GM12878 (cell line): Measurements from ENCODE around the gene KCNJ12. TPM values are rescaled to one million over a fixed set of nuclear protein-coding genes. Genes with fewer than 3 reads are reported as not detected.

Experiments
- IKZF2 ChIP-seq, 2 experiments: fragments of 450-650 bp; IDR thresholded peaks; 2 replicates each; pipeline ENCODE4 v1.6.1; 2017; ENCODE audit warnings: mild to moderate bottlenecking in 2 of 2, moderate library complexity in 2 of 2
- KAT2A ChIP-seq: conservative IDR thresholded peaks from 2 replicates; pipeline ENCODE4 v1.6.1; 2011; ENCODE audit warnings: low read depth, low read length; ENCODE audit not compliant: control insufficient read depth
- KLF5 ChIP-seq: fragments of 450-650 bp; IDR thresholded peaks from 2 replicates; pipeline ENCODE4 v1.6.1; 2014; ENCODE audit warnings: mild to moderate bottlenecking; ENCODE audit not compliant: partially characterized antibody
- NR2C1 ChIP-seq: fragments of 450-650 bp; IDR thresholded peaks from 2 replicates; pipeline ENCODE4 v1.6.1; 2017; ENCODE audit warnings: antibody characterized with exemption, mild to moderate bottlenecking, moderate library complexity
- RUNX3 ChIP-seq: IDR thresholded peaks from 2 replicates; pipeline ENCODE4 v1.6.1; 2012; ENCODE audit warnings: low read length, inconsistent platforms
- TCF12 ChIP-seq: IDR thresholded peaks from 2 replicates; pipeline ENCODE4 v1.6.1; 2011; ENCODE audit warnings: low read depth, mild to moderate bottlenecking, low read length
- polyA plus RNA-seq, 11 experiments: library from polyadenylated mRNA; depleted of rRNA in 4 of 11; unstranded in 6 of 11; stranded (reverse) in 5 of 11; fragments of >200 nt; fragmentation: Nextera tagmentation in 4 of 11; fragmentation: Illumina TruSeq in 1 of 11; extraction: Ambion mirVana in 4 of 11; extraction: Trizol in 1 of 11; gene quantifications; 1 replicate in 1 of 11; 2 replicates in 10 of 11; pipeline versions ENCODE4 v1.2.1 to v1.2.3, GENCODE V29; 2011 to 2016; ENCODE audit warnings: inconsistent platforms in 2 of 11, missing spikeins in 2 of 11, low read depth in 1 of 11
- total RNA-seq, 4 experiments: library from RNA; depleted of rRNA in 3 of 4; stranded (reverse); fragments of >200 nt in 3 of 4; fragmentation: Illumina TruSeq in 1 of 4; extraction: Trizol in 1 of 4; gene quantifications; 2 replicates each; pipeline versions ENCODE4 v1.2.1 to v1.2.3, GENCODE V29; 2013 to 2021
- TF ChIP-seq, protein P1 (sequence below): IDR thresholded peaks from 2 replicates; pipeline ENCODE4 v1.6.1; 2012; ENCODE audit warnings: low read length, inconsistent platforms
- TF ChIP-seq, protein P2 (sequence below): IDR thresholded peaks from 2 replicates; pipeline ENCODE4 v1.6.1; 2012; ENCODE audit warnings: improper control_type of control experiment, low read depth, low read length; ENCODE audit not compliant: insufficient replicate concordance

The KCNJ12 gene
- total and polyA plus RNA-seq, 10 of the 15 experiments (the other 5 are each of a cell fraction or from before 2014, with no cell fraction given) = 0.04 to 0.21 (median 0.09) TPM; not detected in 3

DNA sequence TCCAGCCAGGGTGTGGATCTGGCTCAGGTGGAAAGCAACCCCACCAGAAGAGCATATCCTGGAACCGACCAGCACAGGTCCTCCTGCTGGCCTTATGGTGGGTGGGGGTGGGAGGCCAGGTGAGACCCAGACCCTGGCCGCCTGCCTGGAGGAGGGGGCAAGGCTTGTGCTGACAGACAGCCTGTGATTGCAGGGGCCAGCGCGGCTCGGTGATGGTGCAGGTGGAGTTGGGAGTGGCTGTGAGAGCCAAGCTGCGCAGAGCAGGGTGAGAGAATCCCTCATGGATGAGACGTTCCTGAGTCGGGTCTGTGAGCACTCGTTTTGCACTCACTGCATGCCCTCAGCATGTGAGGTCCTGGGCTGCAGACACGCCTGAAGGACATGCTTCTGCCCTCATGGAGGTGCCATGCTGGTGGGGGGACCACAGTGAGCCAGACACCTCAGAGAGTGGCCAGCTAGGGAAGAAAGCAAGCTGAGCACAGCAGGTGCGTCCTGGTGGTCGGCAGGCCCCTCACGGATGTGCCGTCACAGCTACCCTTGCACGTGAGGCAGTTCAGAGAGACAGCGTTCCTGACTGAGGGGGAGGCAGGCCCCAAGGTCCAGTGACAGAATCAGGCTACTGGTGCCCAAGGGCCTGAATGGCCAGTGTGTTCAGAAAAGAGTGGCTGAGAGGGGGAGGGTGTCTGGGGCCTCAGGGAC, 3.8 kb upstream of the KCNJ12 start (continued):
- TF ChIP-seq, protein P1, sequence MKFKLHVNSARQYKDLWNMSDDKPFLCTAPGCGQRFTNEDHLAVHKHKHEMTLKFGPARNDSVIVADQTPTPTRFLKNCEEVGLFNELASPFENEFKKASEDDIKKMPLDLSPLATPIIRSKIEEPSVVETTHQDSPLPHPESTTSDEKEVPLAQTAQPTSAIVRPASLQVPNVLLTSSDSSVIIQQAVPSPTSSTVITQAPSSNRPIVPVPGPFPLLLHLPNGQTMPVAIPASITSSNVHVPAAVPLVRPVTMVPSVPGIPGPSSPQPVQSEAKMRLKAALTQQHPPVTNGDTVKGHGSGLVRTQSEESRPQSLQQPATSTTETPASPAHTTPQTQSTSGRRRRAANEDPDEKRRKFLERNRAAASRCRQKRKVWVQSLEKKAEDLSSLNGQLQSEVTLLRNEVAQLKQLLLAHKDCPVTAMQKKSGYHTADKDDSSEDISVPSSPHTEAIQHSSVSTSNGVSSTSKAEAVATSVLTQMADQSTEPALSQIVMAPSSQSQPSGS = no peak
- TF ChIP-seq KAT2A = no peak
- no peak for TF ChIP-seq KLF5
- no peak for TF ChIP-seq TCF12
- TF ChIP-seq, protein P2, sequence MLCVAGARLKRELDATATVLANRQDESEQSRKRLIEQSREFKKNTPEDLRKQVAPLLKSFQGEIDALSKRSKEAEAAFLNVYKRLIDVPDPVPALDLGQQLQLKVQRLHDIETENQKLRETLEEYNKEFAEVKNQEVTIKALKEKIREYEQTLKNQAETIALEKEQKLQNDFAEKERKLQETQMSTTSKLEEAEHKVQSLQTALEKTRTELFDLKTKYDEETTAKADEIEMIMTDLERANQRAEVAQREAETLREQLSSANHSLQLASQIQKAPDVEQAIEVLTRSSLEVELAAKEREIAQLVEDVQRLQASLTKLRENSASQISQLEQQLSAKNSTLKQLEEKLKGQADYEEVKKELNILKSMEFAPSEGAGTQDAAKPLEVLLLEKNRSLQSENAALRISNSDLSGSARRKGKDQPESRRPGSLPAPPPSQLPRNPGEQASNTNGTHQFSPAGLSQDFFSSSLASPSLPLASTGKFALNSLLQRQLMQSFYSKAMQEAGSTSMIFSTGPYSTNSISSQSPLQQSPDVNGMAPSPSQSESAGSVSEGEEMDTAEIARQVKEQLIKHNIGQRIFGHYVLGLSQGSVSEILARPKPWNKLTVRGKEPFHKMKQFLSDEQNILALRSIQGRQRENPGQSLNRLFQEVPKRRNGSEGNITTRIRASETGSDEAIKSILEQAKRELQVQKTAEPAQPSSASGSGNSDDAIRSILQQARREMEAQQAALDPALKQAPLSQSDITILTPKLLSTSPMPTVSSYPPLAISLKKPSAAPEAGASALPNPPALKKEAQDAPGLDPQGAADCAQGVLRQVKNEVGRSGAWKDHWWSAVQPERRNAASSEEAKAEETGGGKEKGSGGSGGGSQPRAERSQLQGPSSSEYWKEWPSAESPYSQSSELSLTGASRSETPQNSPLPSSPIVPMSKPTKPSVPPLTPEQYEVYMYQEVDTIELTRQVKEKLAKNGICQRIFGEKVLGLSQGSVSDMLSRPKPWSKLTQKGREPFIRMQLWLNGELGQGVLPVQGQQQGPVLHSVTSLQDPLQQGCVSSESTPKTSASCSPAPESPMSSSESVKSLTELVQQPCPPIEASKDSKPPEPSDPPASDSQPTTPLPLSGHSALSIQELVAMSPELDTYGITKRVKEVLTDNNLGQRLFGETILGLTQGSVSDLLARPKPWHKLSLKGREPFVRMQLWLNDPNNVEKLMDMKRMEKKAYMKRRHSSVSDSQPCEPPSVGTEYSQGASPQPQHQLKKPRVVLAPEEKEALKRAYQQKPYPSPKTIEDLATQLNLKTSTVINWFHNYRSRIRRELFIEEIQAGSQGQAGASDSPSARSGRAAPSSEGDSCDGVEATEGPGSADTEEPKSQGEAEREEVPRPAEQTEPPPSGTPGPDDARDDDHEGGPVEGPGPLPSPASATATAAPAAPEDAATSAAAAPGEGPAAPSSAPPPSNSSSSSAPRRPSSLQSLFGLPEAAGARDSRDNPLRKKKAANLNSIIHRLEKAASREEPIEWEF = no peak
- no peak for TF ChIP-seq IKZF2 (IDR thresholded peaks at IDR 0.05)
- no peak for TF ChIP-seq RUNX3
- no peak for TF ChIP-seq NR2C1
- TF ChIP-seq, all 136 proteins: peak for 0
